Stimulated activated CD4-positive, alpha-beta T cell treated with anti-CD3 and anti-CD28 coated beads, Interleukin-15, amount 100 ng/mL, for 24 hours (primary cell): Measurements from ENCODE around the gene ERBB4.

ENCODE experiments used
- DNase-seq: peaks from one replicate; pipeline ENCODE4 v3.0.0-alpha.2; 2020

ERBB4 gene

DNA sequence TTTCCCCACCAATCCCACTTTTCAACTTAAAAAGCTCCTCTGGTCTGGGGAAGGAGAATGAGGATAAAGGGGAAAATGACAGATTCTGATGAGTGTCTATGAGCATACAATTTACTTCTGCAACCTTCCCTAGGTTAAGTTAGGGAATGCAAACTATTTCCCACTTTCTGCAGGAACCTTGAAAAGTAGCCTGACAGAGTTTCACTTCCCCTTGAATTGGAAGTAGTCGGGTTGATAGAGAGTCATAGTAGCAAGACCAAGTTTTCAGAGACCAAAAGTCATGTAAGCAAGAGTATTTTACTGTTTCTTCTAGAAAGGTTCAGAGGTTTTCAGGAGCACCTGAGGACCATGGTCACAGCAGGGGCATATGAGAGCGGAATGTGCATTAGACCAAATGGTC is 1167.1 kb downstream of the ERBB4 start:
- DNase-seq = no peak

DNA sequence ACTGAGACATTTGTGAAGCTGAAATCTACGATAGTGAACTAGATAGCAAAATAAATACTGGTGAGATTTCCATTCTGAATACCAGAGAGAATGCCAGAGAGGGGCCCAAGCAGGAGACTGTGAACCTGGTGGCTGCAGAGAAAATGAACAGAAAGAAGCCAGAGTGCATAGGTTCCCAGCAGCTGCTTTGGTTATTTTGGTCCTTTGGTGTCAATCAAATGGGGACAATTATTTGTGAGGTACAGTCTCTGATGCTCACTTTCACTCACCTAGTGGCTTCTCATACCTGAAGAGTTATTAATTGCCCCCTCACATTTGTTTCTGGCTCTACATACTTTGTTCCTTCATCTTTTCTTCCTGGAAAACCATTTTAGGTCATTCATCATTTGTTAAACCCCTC is 1170.1 kb downstream of the ERBB4 start:
- no peak for DNase-seq

DNA sequence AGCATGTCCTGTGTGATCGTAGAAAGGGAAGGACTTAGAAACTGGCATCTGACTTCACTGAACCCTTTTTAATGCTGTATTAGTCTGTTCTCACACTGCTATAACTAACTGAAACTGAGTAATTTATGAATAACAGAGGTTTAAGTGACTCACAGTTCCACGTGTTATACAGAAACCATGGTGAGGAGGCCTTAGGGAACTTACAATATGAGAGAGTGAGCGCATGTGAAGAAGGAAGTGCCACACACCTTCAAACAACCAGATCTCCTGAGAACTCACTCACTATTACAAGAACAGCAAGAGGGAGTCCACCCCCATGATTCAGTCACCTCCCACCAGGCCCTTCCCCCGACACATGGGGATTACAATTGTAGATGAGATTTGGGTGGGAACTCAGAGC is 1170.9 kb downstream of the ERBB4 start:
- DNase-seq = no peak

DNA sequence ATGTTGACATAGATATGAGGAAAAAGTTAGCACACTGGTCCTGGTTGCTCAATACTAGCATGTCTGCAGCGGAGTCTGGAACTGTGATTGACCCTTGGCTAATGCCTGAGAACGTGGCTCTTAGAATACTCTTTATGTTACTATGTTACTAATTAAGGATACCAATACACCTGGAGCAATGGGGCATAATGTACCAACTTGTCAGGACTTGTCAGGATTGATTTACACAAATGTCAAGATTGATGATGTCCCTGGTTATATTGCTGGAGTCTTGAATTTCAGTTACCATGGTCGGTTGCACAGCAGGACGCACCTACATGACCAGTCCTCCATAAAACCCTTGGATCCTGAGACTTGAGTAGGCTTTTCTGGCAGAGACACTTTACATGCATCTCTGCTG is 1171.3 kb downstream of the ERBB4 start:
- DNase-seq = no peak

DNA sequence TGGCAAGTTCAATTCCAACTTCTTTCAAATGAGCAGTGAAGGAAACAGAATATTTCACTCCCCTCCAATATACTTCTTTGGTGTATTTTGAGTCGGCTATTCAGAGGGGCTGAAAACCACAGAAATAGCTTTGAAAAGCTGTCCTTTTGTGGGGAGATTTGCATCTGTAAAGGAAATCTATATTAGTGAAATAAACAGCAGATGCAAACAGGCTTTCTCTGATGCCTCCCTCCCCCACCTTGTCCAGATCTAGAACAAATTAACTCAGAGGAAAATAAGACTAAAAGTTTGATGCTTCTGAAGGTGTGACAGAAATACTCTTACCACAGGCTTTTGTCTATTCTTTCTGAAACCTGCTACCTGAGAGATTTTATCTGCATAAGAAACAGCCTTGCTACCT is 1173.7 kb downstream of the ERBB4 start:
- no peak for DNase-seq

DNA sequence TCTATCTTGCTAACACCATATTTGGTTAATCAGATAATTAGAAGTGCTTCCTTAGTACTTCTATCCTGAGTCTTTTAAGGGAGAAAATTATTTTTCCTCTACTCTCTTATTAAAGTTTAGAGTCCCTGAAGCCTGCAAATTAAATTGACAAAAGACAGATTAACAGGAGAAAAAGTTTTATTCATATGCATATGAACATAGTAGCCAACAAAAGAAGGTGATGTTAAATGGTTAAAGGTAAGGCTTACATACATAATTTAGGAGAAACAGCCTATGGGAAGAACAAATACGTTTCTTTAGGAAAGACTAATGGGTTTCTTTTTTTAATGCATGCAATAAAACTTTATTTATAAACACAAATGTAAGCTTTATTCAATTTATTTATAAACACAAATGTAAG is 1177.2 kb downstream of the ERBB4 start:
- DNase-seq = no peak

DNA sequence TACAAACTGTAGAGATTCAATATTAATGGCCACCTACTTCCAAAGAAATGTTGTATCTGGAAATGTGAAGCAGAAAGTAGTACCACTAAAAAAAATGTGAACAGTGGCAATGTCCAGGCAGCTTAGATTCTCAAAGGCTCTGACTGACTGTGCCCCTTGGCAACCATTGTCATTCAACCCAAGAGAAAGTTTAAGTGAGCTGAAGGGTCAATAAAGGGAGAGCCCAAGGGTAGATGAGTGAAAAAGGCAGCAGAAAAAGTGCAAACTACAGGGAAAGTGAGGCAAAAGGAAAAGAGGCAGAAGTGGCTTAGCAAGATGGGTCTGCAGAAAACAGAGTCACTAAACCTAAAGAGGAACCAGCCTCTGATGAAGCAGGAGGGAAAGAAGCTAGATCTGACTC is 1179.3 kb downstream of the ERBB4 start:
- no peak for DNase-seq

DNA sequence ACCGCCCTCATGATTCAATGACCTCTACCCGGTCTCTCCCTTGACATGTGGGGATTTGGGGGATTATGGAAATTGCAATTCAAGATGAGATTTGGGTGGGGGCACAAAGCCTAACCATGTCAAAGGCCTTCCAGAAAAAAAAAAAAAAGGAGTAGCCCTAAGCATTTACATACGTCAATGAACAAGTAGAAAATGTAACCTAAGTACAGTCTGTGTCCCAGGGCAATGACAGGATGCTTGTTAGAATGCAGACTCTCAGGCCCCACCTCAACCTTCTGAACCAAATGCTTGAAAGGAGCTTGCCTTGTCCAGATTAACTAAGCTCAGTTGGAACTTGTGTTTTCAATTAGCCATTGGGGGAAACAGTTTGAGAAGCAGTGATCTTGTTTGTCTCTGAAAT is 1180.1 kb downstream of the ERBB4 start:
- DNase-seq = no peak

DNA sequence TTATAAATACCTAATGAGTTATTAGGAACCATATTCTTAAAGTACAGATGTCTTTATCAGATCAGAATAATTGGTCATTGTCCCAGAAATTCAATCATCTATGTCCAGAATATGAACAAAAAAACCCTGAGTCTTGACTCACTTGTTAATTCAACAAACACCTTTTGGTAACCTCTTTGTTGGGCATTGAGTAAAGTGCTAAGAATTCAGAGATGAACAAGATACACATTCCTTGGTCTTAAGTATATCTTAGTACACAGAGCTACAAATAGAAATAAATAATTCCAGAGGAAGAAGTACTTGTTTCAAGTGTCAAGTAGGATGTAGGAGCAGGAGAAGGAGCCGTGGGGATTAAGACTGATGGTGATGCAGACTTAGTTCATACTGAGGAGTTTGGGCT is 1184.1 kb downstream of the ERBB4 start:
- DNase-seq = no peak

DNA sequence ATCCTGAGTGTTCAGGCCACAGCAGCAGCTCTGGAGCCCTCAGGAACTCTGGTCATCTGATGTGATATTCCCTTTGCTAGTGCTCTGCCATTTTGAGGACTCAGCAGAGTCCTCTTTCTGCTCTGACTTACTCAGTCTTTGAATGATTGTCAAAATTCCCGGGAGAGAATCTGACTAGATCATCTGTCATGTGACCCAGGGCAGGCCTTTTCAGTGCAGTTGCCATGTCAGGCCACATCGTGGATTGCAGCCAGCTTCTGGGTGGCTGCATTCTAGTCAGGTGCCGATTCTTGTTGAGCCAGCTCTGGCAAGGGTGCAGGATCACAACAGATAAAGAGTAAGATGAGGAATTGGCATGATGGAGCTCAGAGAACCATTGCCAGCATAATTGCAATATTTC is 1186.6 kb downstream of the ERBB4 start:
- no peak for DNase-seq

DNA sequence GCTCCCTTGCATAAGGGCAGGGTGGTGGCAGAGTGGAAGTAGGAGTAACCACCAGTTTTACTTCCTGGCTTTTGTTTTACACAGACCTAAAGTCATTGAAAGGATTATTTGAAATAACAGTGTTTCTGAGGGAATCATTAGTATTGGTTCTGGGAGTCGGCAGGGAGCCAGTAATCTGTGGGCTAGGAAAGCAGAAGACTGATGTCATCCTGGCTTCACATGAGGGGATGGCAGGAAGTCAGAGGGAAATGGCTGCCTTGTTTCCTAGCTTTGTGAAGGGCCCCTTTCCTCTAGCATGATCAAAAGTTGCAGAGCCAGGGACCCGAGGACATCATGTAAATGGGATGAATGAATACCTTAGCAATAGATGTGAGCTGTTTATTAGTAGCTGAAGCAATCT is 1189.6 kb downstream of the ERBB4 start:
- no peak for DNase-seq

DNA sequence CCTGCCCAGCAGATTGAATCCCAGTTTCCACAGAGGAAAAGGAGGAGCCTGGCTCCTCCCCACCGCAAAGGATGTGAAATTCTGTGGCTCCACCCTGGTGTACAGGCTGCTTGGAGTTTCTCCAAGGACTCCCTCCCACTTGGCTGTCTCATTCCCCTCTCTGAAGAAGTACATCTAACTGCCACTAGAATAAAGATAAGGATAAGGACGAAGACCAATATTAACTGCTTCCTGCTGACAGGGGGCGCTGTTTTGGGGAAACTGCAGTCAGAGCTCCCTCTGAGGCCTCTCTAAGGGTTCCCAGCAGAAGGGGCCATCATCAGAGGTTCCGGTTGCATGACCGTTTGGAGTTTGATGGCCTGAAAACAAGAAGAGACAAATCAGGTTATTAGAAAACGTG is 1191.3 kb downstream of the ERBB4 start:
- no peak for DNase-seq

DNA sequence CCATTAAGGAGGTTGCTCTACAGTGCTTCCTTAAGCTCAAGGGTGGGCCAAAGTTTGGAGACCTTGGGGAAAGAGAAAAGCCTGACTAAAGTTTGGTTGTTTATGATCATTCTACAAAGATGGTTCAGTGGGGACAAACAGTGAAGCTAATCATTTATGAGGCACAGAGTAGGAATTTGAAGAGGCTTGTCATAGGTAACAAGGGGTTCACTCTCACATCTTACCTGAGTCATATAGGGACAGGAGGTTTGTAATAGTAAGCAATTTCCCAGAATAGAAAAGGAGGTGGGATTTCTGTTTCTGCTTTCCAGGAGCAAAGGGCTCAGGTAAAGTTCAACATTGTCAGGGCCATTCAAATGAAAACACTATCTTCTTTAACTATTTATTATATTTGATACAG is 1194.3 kb downstream of the ERBB4 start:
- no peak for DNase-seq

DNA sequence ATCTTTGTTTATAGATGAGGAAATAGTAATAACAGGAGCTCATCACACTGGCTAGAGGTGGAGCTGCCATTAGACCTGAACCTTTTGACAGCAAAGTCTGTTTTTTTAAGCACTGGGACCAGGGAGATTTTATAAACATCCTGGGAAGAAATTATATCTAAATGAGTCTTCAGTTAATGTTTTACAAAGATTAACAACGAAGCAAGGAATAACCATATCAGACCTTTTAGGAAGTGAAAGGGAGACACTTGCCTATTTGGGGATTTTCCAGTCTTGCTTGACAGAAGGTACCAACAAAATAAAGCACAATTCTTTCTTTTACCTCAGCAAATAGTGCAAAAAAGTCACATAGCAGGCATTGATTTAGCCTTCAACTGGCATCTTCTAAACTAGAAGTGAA is 1205.2 kb downstream of the ERBB4 start:
- no peak for DNase-seq

DNA sequence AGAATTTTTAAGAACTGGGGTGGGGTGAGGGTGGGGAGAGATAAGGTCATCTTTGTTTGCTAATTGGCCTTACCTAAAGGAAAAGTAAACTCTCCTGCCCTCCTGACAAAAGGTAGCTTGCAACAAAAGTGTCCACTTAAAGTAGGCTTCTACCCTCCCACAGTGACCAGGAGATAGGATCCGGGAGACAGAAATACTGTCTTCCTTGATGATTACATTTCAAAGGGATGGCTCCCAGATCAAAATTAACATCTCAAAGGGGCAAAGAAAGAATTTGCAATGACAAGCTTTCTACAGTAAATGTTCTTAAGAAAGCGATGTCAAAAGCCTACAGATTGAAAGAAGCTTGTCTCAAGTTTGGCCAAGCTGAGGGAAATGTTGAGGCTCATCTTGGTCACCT is 1206.9 kb downstream of the ERBB4 start:
- DNase-seq = no peak

DNA sequence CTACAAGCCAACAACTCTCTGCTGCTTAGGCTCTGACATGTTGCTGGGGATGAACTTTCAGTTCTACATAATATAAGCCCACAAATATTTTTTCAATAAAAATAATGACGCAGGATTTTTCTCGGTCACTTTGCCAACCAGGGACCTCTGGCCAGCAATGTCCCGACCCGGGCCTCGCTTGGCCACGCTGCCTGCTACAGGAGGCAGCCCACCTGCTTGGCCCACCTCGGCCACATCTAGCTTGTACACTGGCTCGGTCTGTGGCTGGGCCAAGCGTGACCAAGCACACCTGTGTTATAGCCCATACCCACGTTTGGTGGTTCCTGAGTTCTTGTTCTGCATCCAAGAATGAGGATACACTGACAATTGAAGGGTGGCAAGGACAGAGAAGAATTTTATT is 1208.7 kb downstream of the ERBB4 start:
- no peak for DNase-seq

DNA sequence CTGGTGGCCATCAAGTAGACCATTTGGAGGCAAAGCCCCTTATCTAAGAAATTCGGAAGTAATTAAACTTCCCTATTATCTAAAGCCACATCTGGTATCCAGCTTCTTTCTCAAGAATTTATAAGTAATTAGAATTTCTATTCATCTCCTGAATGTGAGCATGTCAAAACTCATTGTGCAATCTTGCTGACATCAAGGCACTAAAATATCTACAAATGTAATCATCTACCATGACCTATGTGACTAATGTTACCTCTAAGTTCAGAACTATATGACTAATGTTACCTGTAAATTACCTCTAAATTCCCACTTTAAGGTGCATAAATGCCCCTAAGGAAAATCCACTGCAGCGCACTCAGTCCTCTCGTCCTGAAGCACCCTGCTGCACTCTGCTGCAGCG is 1209.2 kb downstream of the ERBB4 start:
- DNase-seq = no peak

DNA sequence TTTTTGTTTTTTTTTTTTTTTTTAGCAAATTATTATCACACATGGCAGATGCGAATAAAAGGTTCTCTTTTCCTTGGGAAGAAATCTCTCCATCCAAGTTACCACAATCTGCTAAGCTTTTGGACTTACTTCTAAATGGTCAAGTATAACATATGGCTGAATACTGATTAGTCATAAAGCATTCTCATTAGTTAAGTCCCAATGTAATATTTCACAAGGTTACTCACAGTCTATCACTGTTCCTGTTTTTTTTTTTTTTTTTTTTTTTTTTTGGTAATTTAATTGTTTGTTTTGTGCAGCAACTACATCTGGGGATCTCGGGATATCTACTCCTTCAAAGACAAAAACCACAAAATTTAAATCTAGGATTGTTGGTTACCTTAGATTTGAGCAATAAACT is 1210.5 kb downstream of the ERBB4 start:
- no peak for DNase-seq
